Left lung (tissue), 10 donors: ENCODE results near the gene AKAP8L. TPM values are rescaled to one million over a fixed set of nuclear protein-coding genes. Genes with fewer than 3 reads are reported as not detected.
"Not testable (repeated sequence)": the region's sequence is repeated elsewhere in the genome, so short reads cannot be mapped to it uniquely, and the experiment has no call there.

Experiments
- ATAC-seq: fragments of 200-7000 bp; cut with Tn5 transposase; one replicate; pipeline ENCODE4 v1.9.1; 2020; ENCODE audit warnings: moderate library complexity
- DNase-seq, 4 donors: peaks; one replicate each; pipeline ENCODE4 v3.0.0-alpha.2; 2013 to 2020
- H3K27ac ChIP-seq, 2 donors: fragments of 200-600 bp; sonication (generic) in 1 of 2; one replicate each; pipeline versions ENCODE4 v1.5.0 to v1.8.0; 2020 to 2021
- H3K27me3 ChIP-seq, 2 donors: fragments of 200-600 bp; sonication (generic) in 1 of 2; one replicate each; pipeline versions ENCODE4 v1.5.0 to v1.8.0; 2020 to 2021
- H3K36me3 ChIP-seq, 2 donors: fragments of 200-600 bp; sonication (generic) in 1 of 2; one replicate each; pipeline versions ENCODE4 v1.5.0 to v1.8.0; 2020 to 2021
- H3K4me1 ChIP-seq, 2 donors: fragments of 200-600 bp; one replicate each; pipeline ENCODE4 v1.8.0; 2021
- H3K4me3 ChIP-seq, 2 donors: fragments of 200-600 bp; sonication (generic) in 1 of 2; one replicate each; pipeline versions ENCODE4 v1.5.0 to v1.8.0; 2020 to 2021; ENCODE audit warnings: mild to moderate bottlenecking in 1 of 2
- H3K9me3 ChIP-seq, 2 donors: fragments of 200-600 bp; sonication (generic) in 1 of 2; one replicate each; pipeline versions ENCODE4 v1.5.0 to v1.8.0; 2020 to 2021
- CTCF ChIP-seq, 2 donors: fragments of 200-600 bp; sonication (generic) in 1 of 2; IDR thresholded peaks; one replicate each; pipeline versions ENCODE4 v1.5.0 to v1.8.0; 2021; ENCODE audit warnings: antibody characterized with exemption in 2 of 2
- intact Hi-C, 2 donors: fragments of 100-400 bp; cut with DNase I; formaldehyde crosslinking; loops; one replicate each; pipeline versions ENCODE4 v1.11.2 to v1.14.2; 2022
- polyA plus RNA-seq, 6 donors: library from polyadenylated mRNA; unstranded; fragments of 120-200 nt; gene quantifications; one replicate each; pipeline ENCODE4 v1.2.1, GENCODE V29; 2013; ENCODE audit not compliant: insufficient read length in 6 of 6
- total RNA-seq, 2 donors: library from RNA; stranded (reverse); fragmentation: NEBNext Ultra II Directional; extraction: Animal tissue kit (Norgen Biotek cat#: 25700); gene quantifications; one replicate each; pipeline ENCODE4 v1.2.1, GENCODE V29; 2021
- donor health status: DM: no; HTN: yes; CAD: no.
- donor health status: DM: no; HTN: no; CAD: no.

The AKAP8L gene
- total and polyA plus RNA-seq, 8 donors, result 76.4 to 129 (median 107) TPM

- no peaks in the 10 kb centered on the region for H3K9me3 ChIP-seq
- ATAC-seq, result no peak
- intact Hi-C loops, result no loop called here
- no peak overlapping the region for H3K4me3 ChIP-seq
- no peaks in the 10 kb centered on the region for H3K27me3 ChIP-seq
- peaks cover 0 to 83% of the 10 kb centered on the region in 2 donors for H3K36me3 ChIP-seq
- TF ChIP-seq CTCF (IDR thresholded peaks at IDR 0.05), result no peak
- no peak for DNase-seq
- H3K4me1 ChIP-seq, result peaks cover 0 to 8% of the 10 kb centered on the region in 2 donors
- no peak overlapping the region for H3K27ac ChIP-seq
Observed at GRCh38 chr19:15365264-15365663, 53.5 kb downstream of the AKAP8L start.

- DNase-seq, intact Hi-C loops, H3K4me1 ChIP-seq, H3K27ac ChIP-seq, H3K4me3 ChIP-seq, ATAC-seq, H3K27me3 ChIP-seq, H3K9me3 ChIP-seq: not testable (repeated sequence)
- peaks cover 3 to 83% of the 10 kb centered on the region in 2 donors for H3K36me3 ChIP-seq
Observed at GRCh38 chr19:15363791-15364190, 55.0 kb downstream of the AKAP8L start.

- H3K9me3 ChIP-seq, DNase-seq, ATAC-seq, H3K4me1 ChIP-seq, H3K27me3 ChIP-seq, H3K27ac ChIP-seq, H3K4me3 ChIP-seq, intact Hi-C loops: not testable (repeated sequence)
- H3K36me3 ChIP-seq, result peaks cover 3 to 83% of the 10 kb centered on the region in 2 donors
Observed at GRCh38 chr19:15363048-15363447, 55.7 kb downstream of the AKAP8L start.

GRCh38 chr19:15360015-15360414, 58.8 kb downstream of the AKAP8L start:
- H3K27ac ChIP-seq, H3K27me3 ChIP-seq, H3K9me3 ChIP-seq, DNase-seq, H3K4me3 ChIP-seq, H3K4me1 ChIP-seq, intact Hi-C loops: not testable (repeated sequence)
- peak; percentile 21 for ATAC-seq
- H3K36me3 ChIP-seq, result peaks cover 3 to 83% of the 10 kb centered on the region in 2 donors

- Histone ChIP-seq H3K4me1 (peaks cover 0 to 8% of the 10 kb centered on the region in 2 donors), H3K4me3 (no peak overlapping the region), H3K36me3 (peaks cover 3 to 84% of the 10 kb centered on the region in 2 donors), H3K9me3 (no peaks in the 10 kb centered on the region), H3K27ac (no peak overlapping the region), H3K27me3 (no peaks in the 10 kb centered on the region)
- no peak for TF ChIP-seq CTCF (IDR thresholded peaks at IDR 0.05)
- no peak for DNase-seq
- no peak for ATAC-seq
- intact Hi-C loops, result no loop called here
Observed at GRCh38 chr19:15358918-15359317, 59.9 kb downstream of the AKAP8L start.

- intact Hi-C loops, result no loop called here
- no peaks in the 10 kb centered on the region for H3K27me3 ChIP-seq
- no peak overlapping the region for H3K4me3 ChIP-seq
- peaks cover 3 to 94% of the 10 kb centered on the region in 2 donors for H3K36me3 ChIP-seq
- H3K4me1 ChIP-seq, result peaks cover 0 to 8% of the 10 kb centered on the region in 2 donors
- no peaks in the 10 kb centered on the region for H3K9me3 ChIP-seq
- no peak for ATAC-seq
- DNase-seq, result peak in 1 of 4 donors; percentile 37
- TF ChIP-seq CTCF (IDR thresholded peaks at IDR 0.05), result no peak
- H3K27ac ChIP-seq, result no peak overlapping the region
Observed at GRCh38 chr19:15357906-15358305, 60.9 kb downstream of the AKAP8L start.

- Histone ChIP-seq H3K36me3 (peaks cover under 1 to 83% of the 10 kb centered on the region in 2 donors), H3K27ac (no peak overlapping the region), H3K27me3 (no peaks in the 10 kb centered on the region), H3K9me3 (no peaks in the 10 kb centered on the region), H3K4me1 (no peaks in the 10 kb centered on the region), H3K4me3 (no peak overlapping the region)
- DNase-seq, result peak in 1 of 4 donors; percentile 75
- peak; percentile 31 for ATAC-seq
- TF ChIP-seq CTCF (IDR thresholded peaks at IDR 0.05), result no peak
- intact Hi-C loops, result no loop called here
Observed at GRCh38 chr19:15354566-15355296, 64.1 kb downstream of the AKAP8L start.
